GF-D8 (cell line): ENCODE measurements around the gene OCA2.

Experiments used
- DNase-seq: peaks from one replicate; lab custom pipeline; 2025; lab: John Stamatoyannopoulos, UW

Gene OCA2

GRCh38 chr15:27817258-27817657 lies 281.9 kb downstream of the OCA2 start:
- DNase-seq: no peak

GRCh38 chr15:27816790-27817189 lies 282.3 kb downstream of the OCA2 start:
- no peak for DNase-seq

- no peak for DNase-seq
These were observed 284.1 kb downstream of the OCA2 start for GRCh38 chr15:27815035-27815434.

GRCh38 chr15:27813139-27813538 lies 286.0 kb downstream of the OCA2 start:
- DNase-seq: no peak

- DNase-seq: no peak
These were observed 290.9 kb downstream of the OCA2 start for GRCh38 chr15:27808182-27808581.

GRCh38 chr15:27807335-27807734 lies 291.8 kb downstream of the OCA2 start:
- DNase-seq: no peak

GRCh38 chr15:27806396-27806795 lies 292.7 kb downstream of the OCA2 start:
- no peak for DNase-seq

GRCh38 chr15:27805261-27806220 lies 293.6 kb downstream of the OCA2 start:
- no peak for DNase-seq

GRCh38 chr15:27804569-27805260 lies 294.4 kb downstream of the OCA2 start:
- DNase-seq: no peak

- DNase-seq: no peak
These were observed 300.3 kb downstream of the OCA2 start for GRCh38 chr15:27798807-27799206.

- DNase-seq: no peak
These were observed 301.4 kb downstream of the OCA2 start for GRCh38 chr15:27797765-27798164.

- DNase-seq: no peak
These were observed 302.5 kb downstream of the OCA2 start for GRCh38 chr15:27796405-27797320.

- DNase-seq: no peak
These were observed 306.3 kb downstream of the OCA2 start for GRCh38 chr15:27792756-27793264.

GRCh38 chr15:27790270-27790669 lies 308.8 kb downstream of the OCA2 start:
- no peak for DNase-seq

- DNase-seq: no peak
These were observed 311.2 kb downstream of the OCA2 start for GRCh38 chr15:27787931-27788330.

- DNase-seq: no peak
These were observed 315.0 kb downstream of the OCA2 start for GRCh38 chr15:27784107-27784506.

GRCh38 chr15:27783678-27784077 lies 315.4 kb downstream of the OCA2 start:
- no peak for DNase-seq

GRCh38 chr15:27782125-27782524 lies 317.0 kb downstream of the OCA2 start:
- DNase-seq: no peak

- no peak for DNase-seq
These were observed 322.6 kb downstream of the OCA2 start for GRCh38 chr15:27776501-27776900.

GRCh38 chr15:27774638-27775037 lies 324.5 kb downstream of the OCA2 start:
- DNase-seq: no peak

- no peak for DNase-seq
These were observed 324.9 kb downstream of the OCA2 start for GRCh38 chr15:27774191-27774590.

GRCh38 chr15:27771892-27772291 lies 327.2 kb downstream of the OCA2 start:
- no peak for DNase-seq
